ENCODE results near the gene COPRS.
"Not testable (repeated sequence)": the region's sequence is repeated elsewhere in the genome, so short reads cannot be mapped to it uniquely, and the experiment has no call there.

The COPRS gene

GRCh38 chr17:31842195-31843069 is 16.6 kb downstream of the COPRS start:
- Histone ChIP-seq H3K4me3 (ENCODE audit: low read depth in 1 of 2, low read length in 2 of 2) (peak overlapping the region in 1 of 2 donors; percentile 36), H3K27me3 (ENCODE audit: control insufficient read depth in 1 of 2, insufficient read depth in 2 of 2, low read length in 2 of 2) (no peaks in the 10 kb centered on the region), H3K27ac (ENCODE audit: low read depth, low read length) (peak overlapping the region; percentile 74), H3K4me1 (ENCODE audit: insufficient read depth, low read length) (peaks cover 30% of the 10 kb centered on the region), H3K9ac (ENCODE audit: low read length) (no peak overlapping the region), H3K36me3 (ENCODE audit: insufficient read depth, low read length) (no peaks in the 10 kb centered on the region), H3K9me3 (ENCODE audit: low read length) (no peaks in the 10 kb centered on the region)

DNA sequence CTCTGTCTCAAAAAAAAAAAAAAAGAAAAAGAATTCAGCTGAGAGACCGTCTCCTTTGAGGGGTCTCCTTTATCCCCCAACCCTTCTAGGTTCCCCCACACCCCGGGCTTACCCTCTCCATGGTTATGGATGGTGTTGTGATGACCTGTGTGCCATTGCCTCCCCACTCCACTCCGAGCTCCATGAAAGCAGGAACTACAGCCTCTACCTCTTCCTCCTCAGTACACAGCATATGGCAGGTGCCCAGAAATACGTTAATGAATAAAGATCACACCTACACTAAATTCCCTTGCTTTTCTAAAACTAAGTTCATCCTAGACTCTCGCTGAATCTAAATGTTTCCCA is 17.2 kb downstream of the COPRS start:
- no peak overlapping the region for H3K4me3 ChIP-seq (ENCODE audit: low read depth in 1 of 2, low read length in 2 of 2)
- H3K27ac ChIP-seq (ENCODE audit: low read depth, low read length) = no peak overlapping the region
- no peaks in the 10 kb centered on the region for H3K9me3 ChIP-seq (ENCODE audit: low read length)
- H3K4me1 ChIP-seq (ENCODE audit: insufficient read depth, low read length) = peaks cover 30% of the 10 kb centered on the region
- no peaks in the 10 kb centered on the region for H3K27me3 ChIP-seq (ENCODE audit: control insufficient read depth in 1 of 2, insufficient read depth in 2 of 2, low read length in 2 of 2)
- no peaks in the 10 kb centered on the region for H3K36me3 ChIP-seq (ENCODE audit: insufficient read depth, low read length)
- no peak overlapping the region for H3K9ac ChIP-seq (ENCODE audit: low read length)

GRCh38 chr17:31838636-31839225 is 20.3 kb downstream of the COPRS start:
- no peak overlapping the region for H3K27ac ChIP-seq (ENCODE audit: low read depth, low read length)
- H3K36me3 ChIP-seq (ENCODE audit: insufficient read depth, low read length) = no peaks in the 10 kb centered on the region
- H3K4me3 ChIP-seq (ENCODE audit: low read depth in 1 of 2, low read length in 2 of 2) = no peak overlapping the region
- no peak overlapping the region for H3K9ac ChIP-seq (ENCODE audit: low read length)
- no peaks in the 10 kb centered on the region for H3K9me3 ChIP-seq (ENCODE audit: low read length)
- peaks cover 18% of the 10 kb centered on the region for H3K4me1 ChIP-seq (ENCODE audit: insufficient read depth, low read length)
- H3K27me3 ChIP-seq (ENCODE audit: control insufficient read depth in 1 of 2, insufficient read depth in 2 of 2, low read length in 2 of 2) = no peaks in the 10 kb centered on the region

DNA sequence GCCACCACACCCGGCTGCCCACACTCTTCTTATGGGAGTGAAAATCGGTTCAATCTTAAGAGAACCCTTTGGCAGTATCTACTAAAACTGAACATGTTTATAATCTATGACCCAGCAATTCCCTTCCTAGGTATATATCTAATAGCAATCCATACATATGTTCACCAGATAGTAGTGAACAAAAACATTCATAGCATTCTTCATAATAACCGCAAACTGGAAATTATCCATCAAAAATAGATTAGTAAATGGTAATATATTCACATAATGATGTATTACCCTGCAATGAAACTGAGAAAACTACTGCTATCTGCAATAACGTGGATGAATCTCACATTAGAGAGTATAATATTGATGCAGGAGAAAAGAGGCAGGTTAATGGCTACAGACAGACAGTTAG is 23.1 kb downstream of the COPRS start:
- no peaks in the 10 kb centered on the region for H3K9me3 ChIP-seq (ENCODE audit: low read length)
- H3K36me3 ChIP-seq (ENCODE audit: insufficient read depth, low read length) = no peaks in the 10 kb centered on the region
- no peak overlapping the region for H3K4me3 ChIP-seq (ENCODE audit: low read depth in 1 of 2, low read length in 2 of 2)
- H3K4me1 ChIP-seq (ENCODE audit: insufficient read depth, low read length) = no peaks in the 10 kb centered on the region
- H3K27ac ChIP-seq (ENCODE audit: low read depth, low read length) = no peak overlapping the region
- no peak overlapping the region for H3K9ac ChIP-seq (ENCODE audit: low read length)
- no peaks in the 10 kb centered on the region for H3K27me3 ChIP-seq (ENCODE audit: control insufficient read depth in 1 of 2, insufficient read depth in 2 of 2, low read length in 2 of 2)

DNA sequence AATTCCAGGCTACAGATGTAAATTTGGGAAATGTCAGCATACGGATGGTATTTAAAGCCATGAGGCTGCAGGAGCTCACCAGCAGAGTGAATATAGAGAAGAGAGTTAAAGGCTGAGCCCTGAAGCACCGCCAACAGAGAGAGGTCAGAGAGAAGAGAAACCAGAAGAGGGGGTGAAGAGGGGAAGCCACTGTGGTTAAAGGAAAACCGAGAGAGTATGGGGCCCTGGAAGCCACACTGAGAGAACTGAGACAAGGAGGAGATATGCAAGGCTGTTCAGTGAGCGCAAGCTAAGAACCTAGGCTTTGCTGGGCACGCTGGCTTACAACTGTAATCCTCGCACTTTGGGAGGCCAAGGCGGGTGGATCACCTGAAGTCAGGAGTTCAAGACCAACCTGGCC is 24.6 kb downstream of the COPRS start:
- no peak overlapping the region for H3K27ac ChIP-seq (ENCODE audit: low read depth, low read length)
- H3K4me3 ChIP-seq (ENCODE audit: low read depth in 1 of 2, low read length in 2 of 2) = no peak overlapping the region
- no peaks in the 10 kb centered on the region for H3K9me3 ChIP-seq (ENCODE audit: low read length)
- no peak overlapping the region for H3K9ac ChIP-seq (ENCODE audit: low read length)
- no peaks in the 10 kb centered on the region for H3K36me3 ChIP-seq (ENCODE audit: insufficient read depth, low read length)
- no peaks in the 10 kb centered on the region for H3K4me1 ChIP-seq (ENCODE audit: insufficient read depth, low read length)
- no peaks in the 10 kb centered on the region for H3K27me3 ChIP-seq (ENCODE audit: control insufficient read depth in 1 of 2, insufficient read depth in 2 of 2, low read length in 2 of 2)

GRCh38 chr17:31832746-31833145 is 26.3 kb downstream of the COPRS start:
- Histone ChIP-seq H3K27ac (ENCODE audit: low read depth, low read length) (no peak overlapping the region), H3K27me3 (ENCODE audit: control insufficient read depth in 1 of 2, insufficient read depth in 2 of 2, low read length in 2 of 2) (no peaks in the 10 kb centered on the region), H3K4me3 (ENCODE audit: low read depth in 1 of 2, low read length in 2 of 2) (no peak overlapping the region), H3K9ac (ENCODE audit: low read length) (no peak overlapping the region), H3K4me1 (ENCODE audit: insufficient read depth, low read length) (no peaks in the 10 kb centered on the region), H3K36me3 (ENCODE audit: insufficient read depth, low read length) (no peaks in the 10 kb centered on the region), H3K9me3 (ENCODE audit: low read length) (no peaks in the 10 kb centered on the region)

DNA sequence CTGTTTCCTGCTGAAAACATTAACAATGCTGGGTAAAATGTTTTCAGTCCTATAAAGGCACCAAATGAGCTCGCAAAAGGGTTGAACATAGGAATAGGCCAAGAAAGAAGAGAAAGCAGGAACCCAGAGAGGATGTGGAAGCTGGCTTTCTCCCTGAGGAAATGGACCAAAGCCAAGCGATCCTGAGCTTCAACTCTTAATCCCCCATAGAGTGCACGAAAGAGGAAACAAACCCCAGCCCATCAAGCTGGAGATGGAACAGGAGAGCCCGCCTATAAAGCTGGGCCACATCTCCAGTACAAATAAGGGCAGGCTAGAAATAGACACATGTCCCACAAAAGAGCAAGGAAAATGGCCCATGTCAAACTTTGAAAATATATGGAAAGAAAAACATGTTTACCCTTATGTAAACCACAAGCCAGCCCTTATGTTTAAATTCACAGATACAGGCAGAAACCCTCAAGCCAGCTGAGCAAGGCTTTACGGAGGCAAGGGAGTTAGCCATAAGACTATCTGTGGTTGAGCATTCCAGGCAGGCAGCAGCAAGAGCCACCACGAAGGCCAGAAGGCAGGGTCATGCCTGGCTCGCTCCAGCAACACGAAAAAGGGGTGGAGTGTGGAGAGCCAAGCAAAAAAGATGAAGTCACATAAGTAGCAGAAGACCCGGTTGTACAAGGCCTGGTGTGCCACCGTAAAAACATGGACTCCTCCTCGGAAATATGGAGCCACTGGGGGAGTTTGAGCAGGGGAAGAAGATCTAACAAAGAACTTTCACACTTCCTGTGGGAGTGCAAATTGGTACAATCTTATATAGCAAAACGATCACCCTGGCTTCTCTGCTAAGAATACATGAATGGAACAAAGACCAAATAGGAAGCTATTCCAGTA is 27.8 kb downstream of the COPRS start:
- no peak overlapping the region for H3K27ac ChIP-seq (ENCODE audit: low read depth, low read length)
- no peaks in the 10 kb centered on the region for H3K27me3 ChIP-seq (ENCODE audit: control insufficient read depth in 1 of 2, insufficient read depth in 2 of 2, low read length in 2 of 2)
- H3K4me1 ChIP-seq (ENCODE audit: insufficient read depth, low read length) = no peaks in the 10 kb centered on the region

GRCh38 chr17:31829649-31830048 is 29.4 kb downstream of the COPRS start:
- Histone ChIP-seq H3K9ac (ENCODE audit: low read length) (no peak overlapping the region), H3K9me3 (ENCODE audit: low read length) (no peaks in the 10 kb centered on the region), H3K4me3 (ENCODE audit: low read depth in 1 of 2, low read length in 2 of 2) (no peak overlapping the region), H3K27me3 (ENCODE audit: control insufficient read depth in 1 of 2, insufficient read depth in 2 of 2, low read length in 2 of 2) (no peaks in the 10 kb centered on the region), H3K27ac (ENCODE audit: low read depth, low read length) (no peak overlapping the region), H3K36me3 (ENCODE audit: insufficient read depth, low read length) (no peaks in the 10 kb centered on the region), H3K4me1 (ENCODE audit: insufficient read depth, low read length) (peaks cover 8% of the 10 kb centered on the region)

More for the DNA sequence above, 27.8 kb downstream of the COPRS start:
- H3K4me3 ChIP-seq (ENCODE audit: low read depth in 1 of 2, low read length in 2 of 2) = no peak overlapping the region
- no peak overlapping the region for H3K9ac ChIP-seq (ENCODE audit: low read length)
- no peaks in the 10 kb centered on the region for H3K9me3 ChIP-seq (ENCODE audit: low read length)
- no peaks in the 10 kb centered on the region for H3K36me3 ChIP-seq (ENCODE audit: insufficient read depth, low read length)

- not testable (repeated sequence) for H3K27ac ChIP-seq (ENCODE audit: low read depth, low read length); H3K9ac ChIP-seq (ENCODE audit: low read length); H3K9me3 ChIP-seq (ENCODE audit: low read length); H3K4me1 ChIP-seq (ENCODE audit: insufficient read depth, low read length); H3K36me3 ChIP-seq (ENCODE audit: insufficient read depth, low read length); H3K27me3 ChIP-seq (ENCODE audit: control insufficient read depth in 1 of 2, insufficient read depth in 2 of 2, low read length in 2 of 2); H3K4me3 ChIP-seq (ENCODE audit: low read depth in 1 of 2, low read length in 2 of 2)
These were observed 30.1 kb downstream of the COPRS start for GRCh38 chr17:31828955-31829354.

DNA sequence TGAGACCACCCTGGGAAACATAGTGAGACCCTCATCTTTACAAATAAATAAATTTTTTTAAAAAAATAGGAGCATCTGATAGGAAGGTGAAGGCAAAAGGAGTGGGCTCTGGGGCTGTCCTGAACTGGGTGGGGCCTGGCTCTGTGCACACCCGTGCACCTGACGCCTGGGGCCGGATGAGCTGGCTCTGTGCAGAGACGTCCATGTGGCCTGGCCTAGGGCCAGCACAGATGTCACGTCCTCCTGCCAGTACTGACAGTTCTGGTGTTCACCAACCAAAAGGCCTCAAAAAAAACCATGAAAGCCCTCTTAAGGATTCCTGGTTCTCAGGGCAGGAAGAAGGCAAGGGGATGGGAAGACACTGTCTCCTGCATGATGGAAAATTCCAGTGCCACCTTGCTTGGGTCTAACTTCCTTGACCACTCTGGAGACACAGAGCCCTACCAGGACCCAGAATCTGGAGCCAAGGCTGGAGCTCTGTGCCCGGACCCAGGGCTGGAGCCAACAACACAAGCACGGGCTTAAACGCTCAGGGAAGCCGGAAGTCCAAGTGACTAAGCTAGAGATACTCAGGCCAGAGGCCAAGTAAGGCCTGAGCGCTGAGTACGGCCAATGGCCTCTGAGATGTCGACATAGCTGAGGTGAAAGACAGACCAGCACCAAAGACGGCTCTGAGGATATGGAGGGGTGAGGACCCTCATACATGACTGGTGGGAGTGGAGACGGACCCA is 32.9 kb downstream of the COPRS start:
- H3K9me3 ChIP-seq (ENCODE audit: low read length) = no peaks in the 10 kb centered on the region
- no peak overlapping the region for H3K27ac ChIP-seq (ENCODE audit: low read depth, low read length)
- H3K9ac ChIP-seq (ENCODE audit: low read length) = no peak overlapping the region
- no peaks in the 10 kb centered on the region for H3K36me3 ChIP-seq (ENCODE audit: insufficient read depth, low read length)
- H3K27me3 ChIP-seq (ENCODE audit: control insufficient read depth in 1 of 2, insufficient read depth in 2 of 2, low read length in 2 of 2) = no peaks in the 10 kb centered on the region
- peaks cover 8% of the 10 kb centered on the region for H3K4me1 ChIP-seq (ENCODE audit: insufficient read depth, low read length)
- no peak overlapping the region for H3K4me3 ChIP-seq (ENCODE audit: low read depth in 1 of 2, low read length in 2 of 2)

Measured in muscle layer of colon (tissue), 2 donors.